ENCODE data around the gene AKAP8L. TPM values are rescaled to one million over a fixed set of nuclear protein-coding genes. Genes with fewer than 3 reads are reported as not detected.
"Not testable (repeated sequence)": the region's sequence is repeated elsewhere in the genome, so short reads cannot be mapped to it uniquely, and the experiment has no call there.

The AKAP8L gene
- total RNA-seq, 1 donor from 2014 or later = 76.7 TPM

GRCh38 chr19:15335992-15336391 lies 82.8 kb downstream of the AKAP8L start:
- ATAC-seq = peak; percentile 28
- DNase-seq (ENCODE audit: missing footprints); intact Hi-C loops (cut with DNase I): not testable (repeated sequence)

DNA sequence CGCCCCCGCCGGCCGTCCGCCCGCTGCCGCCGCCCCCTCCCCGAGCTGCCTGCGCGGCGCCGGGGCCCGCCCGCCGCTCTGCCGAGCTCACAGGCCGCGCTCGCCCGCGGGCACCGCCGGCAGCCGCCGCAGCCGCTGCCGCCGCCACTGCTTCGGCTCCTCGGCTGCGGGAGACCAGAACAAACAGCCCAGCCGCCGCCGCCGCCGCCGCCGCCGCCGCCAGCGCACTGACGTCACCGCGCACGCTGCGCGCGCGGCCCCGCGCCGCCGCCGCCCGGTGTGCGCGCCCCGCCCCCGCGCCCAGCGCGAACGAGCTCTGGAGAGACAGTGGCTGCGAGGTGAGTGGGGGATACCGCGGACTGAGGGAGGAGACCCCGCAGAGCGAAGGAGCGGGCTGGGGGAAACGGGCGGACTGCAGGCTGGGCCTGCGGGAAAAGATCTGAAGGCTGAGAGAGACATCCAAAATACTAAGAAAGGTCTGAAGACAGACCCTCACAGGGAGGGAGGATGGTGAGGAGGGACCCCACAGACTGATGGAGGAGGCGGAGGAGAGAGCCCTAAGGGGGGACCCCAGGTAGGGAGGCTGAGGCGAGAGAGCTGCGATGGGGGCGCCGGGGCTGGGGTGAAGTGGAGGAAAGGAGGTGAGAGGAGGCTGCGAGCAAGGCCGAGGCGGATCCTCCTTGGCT lies 86.3 kb downstream of the AKAP8L start, which contains the start of gene BRD4:
Gene BRD4, minus strand, starts transcription at position 229 of the 686 bp plus-strand sequence. CDS start 59,440 bp downstream, outside the sequence.
- DNase-seq (ENCODE audit: missing footprints) (peak; percentile 90), ATAC-seq (peak; percentile 79)
- intact Hi-C loops (cut with DNase I) = no loop called here

GRCh38 chr19:15331419-15332310 lies 87.1 kb downstream of the AKAP8L start:
- intact Hi-C loops (cut with DNase I) = no loop called here
- peak; percentile 86 for DNase-seq (ENCODE audit: missing footprints)
- peak; percentile 28 for ATAC-seq

DNA sequence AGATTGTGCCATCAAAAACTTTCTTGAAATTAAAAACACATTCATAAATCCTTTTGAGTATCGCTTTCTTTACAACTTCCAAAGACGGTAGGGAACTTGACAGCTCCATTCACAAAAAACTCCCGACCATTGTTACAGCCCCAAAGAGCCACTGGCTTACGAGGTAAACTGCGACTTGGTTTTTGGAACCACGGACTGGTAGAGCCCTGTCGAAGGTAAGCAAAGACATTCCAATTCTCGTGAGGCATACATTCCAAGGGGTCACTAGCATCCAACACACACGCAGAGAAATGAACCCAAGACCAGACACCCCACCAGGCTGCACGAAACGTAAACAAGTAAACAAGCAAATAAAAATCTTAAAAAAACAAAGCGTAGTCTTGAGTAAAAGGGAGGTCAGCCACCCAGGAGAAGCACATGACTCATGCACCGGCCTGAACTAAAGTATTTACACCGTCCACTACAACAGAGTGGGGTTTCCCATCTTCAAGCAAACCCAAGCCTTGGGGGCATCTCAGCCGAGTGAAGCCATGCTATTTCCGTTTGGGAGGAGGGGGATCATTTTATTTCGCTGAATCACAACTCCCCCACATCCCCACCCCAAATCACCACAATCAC lies 87.9 kb downstream of the AKAP8L start:
- DNase-seq (ENCODE audit: missing footprints) (no peak), ATAC-seq (no peak)
- intact Hi-C loops (cut with DNase I) = no loop called here

Small RNAs within 50 kb of the gene (microRNA-seq; reads per million reads assigned to microRNA genes)
- not detected for gene MIR1470

Other genes with a start within 250 kb of the AKAP8L start
- 28.5 TPM for gene NOTCH3, start 218.0 kb downstream of the AKAP8L start, total RNA-seq
- gene EPHX3, start 186.5 kb downstream of the AKAP8L start, total RNA-seq = 0.14 TPM
- gene BRD4, start 86.4 kb downstream of the AKAP8L start, total RNA-seq = 56.5 TPM
- gene AKAP8, start 39.2 kb downstream of the AKAP8L start, total RNA-seq = 19.8 TPM
- gene WIZ, start 31.0 kb upstream of the AKAP8L start, total RNA-seq = 31.3 TPM
- gene RASAL3, start 45.6 kb upstream of the AKAP8L start, total RNA-seq = 2.3 TPM
- not detected for gene PGLYRP2, start 60.5 kb upstream of the AKAP8L start, total RNA-seq
- not detected for gene CYP4F22, start 89.5 kb upstream of the AKAP8L start, total RNA-seq
- not detected for gene CYP4F8, start 196.2 kb upstream of the AKAP8L start, total RNA-seq
- not detected for gene CYP4F3, start 221.9 kb upstream of the AKAP8L start, total RNA-seq

Data from Right ventricle myocardium inferior (tissue), 1 donor.